Measurements from ENCODE around the gene SPAG16.

- TF ChIP-seq POLR2AphosphoS5 (IDR thresholded peaks at IDR 0.05; ENCODE audit: low read depth) (no peak), GABPA (IDR thresholded peaks at IDR 0.05; ENCODE audit: low read depth) (no peak)
- TF ChIP-seq, protein P1, sequence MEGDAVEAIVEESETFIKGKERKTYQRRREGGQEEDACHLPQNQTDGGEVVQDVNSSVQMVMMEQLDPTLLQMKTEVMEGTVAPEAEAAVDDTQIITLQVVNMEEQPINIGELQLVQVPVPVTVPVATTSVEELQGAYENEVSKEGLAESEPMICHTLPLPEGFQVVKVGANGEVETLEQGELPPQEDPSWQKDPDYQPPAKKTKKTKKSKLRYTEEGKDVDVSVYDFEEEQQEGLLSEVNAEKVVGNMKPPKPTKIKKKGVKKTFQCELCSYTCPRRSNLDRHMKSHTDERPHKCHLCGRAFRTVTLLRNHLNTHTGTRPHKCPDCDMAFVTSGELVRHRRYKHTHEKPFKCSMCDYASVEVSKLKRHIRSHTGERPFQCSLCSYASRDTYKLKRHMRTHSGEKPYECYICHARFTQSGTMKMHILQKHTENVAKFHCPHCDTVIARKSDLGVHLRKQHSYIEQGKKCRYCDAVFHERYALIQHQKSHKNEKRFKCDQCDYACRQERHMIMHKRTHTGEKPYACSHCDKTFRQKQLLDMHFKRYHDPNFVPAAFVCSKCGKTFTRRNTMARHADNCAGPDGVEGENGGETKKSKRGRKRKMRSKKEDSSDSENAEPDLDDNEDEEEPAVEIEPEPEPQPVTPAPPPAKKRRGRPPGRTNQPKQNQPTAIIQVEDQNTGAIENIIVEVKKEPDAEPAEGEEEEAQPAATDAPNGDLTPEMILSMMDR (IDR thresholded peaks at IDR 0.05; ENCODE audit: insufficient read depth, low read length) = no peak
- TF ChIP-seq, protein P2, sequence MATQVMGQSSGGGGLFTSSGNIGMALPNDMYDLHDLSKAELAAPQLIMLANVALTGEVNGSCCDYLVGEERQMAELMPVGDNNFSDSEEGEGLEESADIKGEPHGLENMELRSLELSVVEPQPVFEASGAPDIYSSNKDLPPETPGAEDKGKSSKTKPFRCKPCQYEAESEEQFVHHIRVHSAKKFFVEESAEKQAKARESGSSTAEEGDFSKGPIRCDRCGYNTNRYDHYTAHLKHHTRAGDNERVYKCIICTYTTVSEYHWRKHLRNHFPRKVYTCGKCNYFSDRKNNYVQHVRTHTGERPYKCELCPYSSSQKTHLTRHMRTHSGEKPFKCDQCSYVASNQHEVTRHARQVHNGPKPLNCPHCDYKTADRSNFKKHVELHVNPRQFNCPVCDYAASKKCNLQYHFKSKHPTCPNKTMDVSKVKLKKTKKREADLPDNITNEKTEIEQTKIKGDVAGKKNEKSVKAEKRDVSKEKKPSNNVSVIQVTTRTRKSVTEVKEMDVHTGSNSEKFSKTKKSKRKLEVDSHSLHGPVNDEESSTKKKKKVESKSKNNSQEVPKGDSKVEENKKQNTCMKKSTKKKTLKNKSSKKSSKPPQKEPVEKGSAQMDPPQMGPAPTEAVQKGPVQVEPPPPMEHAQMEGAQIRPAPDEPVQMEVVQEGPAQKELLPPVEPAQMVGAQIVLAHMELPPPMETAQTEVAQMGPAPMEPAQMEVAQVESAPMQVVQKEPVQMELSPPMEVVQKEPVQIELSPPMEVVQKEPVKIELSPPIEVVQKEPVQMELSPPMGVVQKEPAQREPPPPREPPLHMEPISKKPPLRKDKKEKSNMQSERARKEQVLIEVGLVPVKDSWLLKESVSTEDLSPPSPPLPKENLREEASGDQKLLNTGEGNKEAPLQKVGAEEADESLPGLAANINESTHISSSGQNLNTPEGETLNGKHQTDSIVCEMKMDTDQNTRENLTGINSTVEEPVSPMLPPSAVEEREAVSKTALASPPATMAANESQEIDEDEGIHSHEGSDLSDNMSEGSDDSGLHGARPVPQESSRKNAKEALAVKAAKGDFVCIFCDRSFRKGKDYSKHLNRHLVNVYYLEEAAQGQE (IDR thresholded peaks at IDR 0.05; ENCODE audit: insufficient replicate concordance, low read depth) = no peak
These were observed 482.2 kb downstream of the SPAG16 start for GRCh38 chr2:213766465-213766901.

Data from HL-60 (cell line).